B cell (primary cell): ENCODE measurements around the gene CYS1. TPM values are rescaled to one million over a fixed set of nuclear protein-coding genes. Genes with fewer than 3 reads are reported as not detected.

ENCODE experiments used
- ATAC-seq: fragments of 200-7000 bp; cut with Tn5 transposase; one replicate; pipeline ENCODE4 v1.10.0; 2021; ENCODE audit warnings: low read depth, mild to moderate bottlenecking, moderate number of reproducible peaks, moderate library complexity
- CTCF ChIA-PET: fragments of 350-600 bp; sonication (Branson Sonifier 250); formaldehyde crosslinking; loops from one replicate; lab custom pipeline; 2021; ENCODE audit warnings: antibody characterized with exemption, inconsistent platforms; lab: Charles Lee
- POLR2A ChIA-PET: fragments of 350-600 bp; sonication (Branson Sonifier 250); formaldehyde crosslinking; loops from one replicate; lab custom pipeline; 2021; ENCODE audit warnings: antibody characterized with exemption; lab: Charles Lee
- DNase-seq: peaks from one replicate; pipeline ENCODE4 v3.0.0; 2013
- H2AFZ ChIP-seq: 2 replicates; pipeline ENCODE4 v1.6.1; 2012; ENCODE audit warnings: mild to moderate bottlenecking, low read depth, low read length; ENCODE audit not compliant: insufficient read depth, poor library complexity, severe bottlenecking
- H3K27ac ChIP-seq, 2 donors: 1 replicate in 1 of 2; 2 replicates in 1 of 2; pipeline ENCODE4 v1.5.1; 2012 to 2013; ENCODE audit warnings: low read length in 2 of 2, mild to moderate bottlenecking in 2 of 2, moderate library complexity in 1 of 2
- H3K27me3 ChIP-seq, 4 experiments: fragments of 200-600 bp in 1 of 4; sonication (generic) in 1 of 4; replicated peaks in 1 of 4; 1 replicate in 2 of 4; 2 replicates in 2 of 4; pipeline versions ENCODE4 v1.6.1 to v1.7.0; 2013 to 2016; ENCODE audit warnings: low read length in 3 of 4, mild to moderate bottlenecking in 2 of 4, mixed read lengths in 1 of 4, moderate library complexity in 1 of 4; ENCODE audit not compliant: insufficient read depth in 4 of 4, control insufficient read depth in 3 of 4; ENCODE audit errors: control extremely low read depth in 1 of 4
- H3K36me3 ChIP-seq, 2 experiments: replicated peaks in 1 of 2; 1 replicate in 1 of 2; 2 replicates in 1 of 2; pipeline versions ENCODE4 v1.6.1 to v1.7.1; 2013; ENCODE audit warnings: low read length in 1 of 2; ENCODE audit not compliant: insufficient read depth in 2 of 2, control insufficient read depth in 1 of 2; ENCODE audit errors: control extremely low read depth in 1 of 2, extremely low read depth in 1 of 2
- H3K4me1 ChIP-seq, 2 donors: fragments of 200-600 bp in 1 of 2; sonication (generic) in 1 of 2; 1 replicate in 1 of 2; 2 replicates in 1 of 2; pipeline versions ENCODE4 v1.5.1 to v1.6.1; 2013 to 2017; ENCODE audit warnings: low read length in 2 of 2; ENCODE audit not compliant: control insufficient read depth in 2 of 2, insufficient read depth in 2 of 2
- H3K4me2 ChIP-seq: replicated peaks from 2 replicates; pipeline ENCODE3; 2012; ENCODE audit warnings: mild to moderate bottlenecking, low read depth, low read length; ENCODE audit not compliant: poor library complexity, severe bottlenecking
- H3K4me3 ChIP-seq, 5 experiments: fragments of 200-600 bp in 1 of 5; sonication (generic) in 1 of 5; 1 replicate in 3 of 5; 2 replicates in 2 of 5; pipeline versions ENCODE4 v1.5.1 to v1.7.0; 2011 to 2016; ENCODE audit warnings: low read length in 4 of 5, mild to moderate bottlenecking in 4 of 5, low read depth in 2 of 5, control low read depth in 1 of 5, moderate library complexity in 1 of 5; ENCODE audit not compliant: insufficient read depth in 1 of 5; ENCODE audit errors: control extremely low read depth in 1 of 5, extremely low read depth in 1 of 5
- H3K79me2 ChIP-seq: fragments of 200-600 bp; sonication (generic); one replicate; pipeline ENCODE4 v1.6.0; 2016; ENCODE audit warnings: low read length; ENCODE audit not compliant: control insufficient read depth, insufficient read depth
- H3K9ac ChIP-seq: fragments of 200-600 bp; sonication (generic); 2 replicates; pipeline ENCODE4 v1.6.1; 2017; ENCODE audit warnings: mild to moderate bottlenecking, low read length, moderate library complexity
- H3K9me3 ChIP-seq, 3 donors: one replicate each; pipeline versions ENCODE4 v1.6.1 to v1.7.1; 2013; ENCODE audit warnings: low read length in 2 of 3; ENCODE audit not compliant: control insufficient read depth in 2 of 3, insufficient read depth in 1 of 3; ENCODE audit errors: control extremely low read depth in 1 of 3
- H4K20me1 ChIP-seq: 2 replicates; pipeline ENCODE4 v1.6.0; 2012; ENCODE audit warnings: mild to moderate bottlenecking, low read length; ENCODE audit not compliant: insufficient read depth, control insufficient read depth, poor library complexity, severe bottlenecking
- H3K27ac Mint-ChIP-seq: one replicate; pipeline ENCODE4 v1.8.0; 2021; ENCODE audit warnings: mixed read lengths
- H3K27me3 Mint-ChIP-seq: one replicate; pipeline ENCODE4 v1.8.0; 2021; ENCODE audit warnings: mixed read lengths
- H3K4me1 Mint-ChIP-seq: one replicate; pipeline ENCODE4 v1.8.0; 2021; ENCODE audit warnings: mixed read lengths
- H3K4me3 Mint-ChIP-seq: one replicate; pipeline ENCODE4 v1.8.0; 2021; ENCODE audit warnings: mixed read lengths
- H3K9me3 Mint-ChIP-seq: one replicate; pipeline ENCODE4 v1.8.0; 2022; ENCODE audit warnings: mixed read lengths; ENCODE audit not compliant: insufficient read depth
- CTCF ChIP-seq: fragments of 200-600 bp; IDR thresholded peaks from one replicate; pipeline ENCODE4 v1.8.0; 2022; ENCODE audit warnings: antibody characterized with exemption, mild to moderate bottlenecking
- EZH2 ChIP-seq: IDR thresholded peaks from 2 replicates; pipeline ENCODE4 v1.6.1; 2012; ENCODE audit warnings: borderline replicate concordance, low read depth, mild to moderate bottlenecking, moderate library complexity, low read length; ENCODE audit not compliant: insufficient read depth, poor library complexity, severe bottlenecking
- WGBS: methylation state at CpG from one replicate; pipeline ENCODE4 v1.1.5; 2013; ENCODE audit warnings: missing lambda C conversion rate; ENCODE audit not compliant: insufficient coverage; 5-methylcytosine and 5-hydroxymethylcytosine counted together
- intact Hi-C: fragments of 100-400 bp; cut with micrococcal nuclease; formaldehyde crosslinking; loops from one replicate; pipeline ENCODE4 v1.10.0; 2022
- polyA plus RNA-seq: library from polyadenylated mRNA; depleted of rRNA; stranded (reverse); fragments of >200 nt; gene quantifications from 2 replicates; pipeline ENCODE4 v1.2.3, GENCODE V29; 2012
- total RNA-seq, 2 donors: library from RNA; stranded (reverse); fragments of 120-200 nt in 1 of 2; gene quantifications; 1 replicate in 1 of 2; 2 replicates in 1 of 2; pipeline versions ENCODE4 v1.2.3 to v1.2.4, GENCODE V29; 2013 to 2022

Gene CYS1
- total and polyA plus RNA-seq, 2 donors (not counting 1 experiment from before 2014, with no cell fraction given) = not detected

- H2AFZ ChIP-seq = no peak overlapping the region
- Mint-ChIP-seq H3K27ac (no peak overlapping the region), H3K4me3 (peak overlapping the region; percentile 82), H3K9me3 (no peaks in the 10 kb centered on the region), H3K27me3 (no peaks in the 10 kb centered on the region), H3K4me1 (peaks cover 55% of the 10 kb centered on the region)
- CTCF ChIA-PET = interaction anchor here (0.9 to 6.9 kb wide), 3 partner anchors 12 to 45 kb away, joined by 3 to 59 read pairs (median 31); no protein-coding TSS in a partner anchor
- peaks cover 52 to 70% of the 10 kb centered on the region in 2 donors for H3K4me1 ChIP-seq
- peak overlapping the region; percentile 83 for H3K4me2 ChIP-seq
- WGBS = 89% methylated on average over 8 of the region's 9 CpGs
- H3K9me3 ChIP-seq = no peaks in the 10 kb centered on the region
- peak overlapping the region in 3 of 5 experiments; percentile 59 to 76 (median 71) for H3K4me3 ChIP-seq
- TF ChIP-seq CTCF = no peak
- no peak for TF ChIP-seq EZH2
- DNase-seq (no peak), ATAC-seq (no peak)
- intact Hi-C loops = no loop called here
- H3K9ac ChIP-seq = peak overlapping the region; percentile 82
- H3K27me3 ChIP-seq = no peaks in the 10 kb centered on the region
- POLR2A ChIA-PET = interaction anchor here (2.2 kb wide), 1 partner anchor 14 kb away, joined by 16 read pairs; the partner anchor contains the start of gene KLF11
- no peaks in the 10 kb centered on the region for H4K20me1 ChIP-seq
- peaks cover 9% of the 10 kb centered on the region for H3K79me2 ChIP-seq
- peak overlapping the region in 1 of 2 donors; percentile 96 for H3K27ac ChIP-seq
- no peaks in the 10 kb centered on the region for H3K36me3 ChIP-seq
Measured at GRCh38 chr2:10030311-10030736, 49.9 kb downstream of the CYS1 start.

- H3K27ac ChIP-seq = peak overlapping the region; percentile 75 to 96
- POLR2A ChIA-PET = interaction anchor here (2.2 kb wide), 1 partner anchor 14 kb away, joined by 16 read pairs; the partner anchor contains the start of gene KLF11
Measured at GRCh38 chr2:10029875-10030223, 50.4 kb downstream of the CYS1 start.

More at GRCh38 chr2:10029875-10030223, 50.4 kb downstream of the CYS1 start:
- H3K4me1 ChIP-seq = peaks cover 47 to 65% of the 10 kb centered on the region in 2 donors
- no peak overlapping the region for H2AFZ ChIP-seq
- peaks cover 9% of the 10 kb centered on the region for H3K79me2 ChIP-seq
- H3K27ac Mint-ChIP-seq = peak overlapping the region; percentile 86
- ATAC-seq (no peak), DNase-seq (no peak)
- H3K27me3 Mint-ChIP-seq = no peaks in the 10 kb centered on the region
- peak overlapping the region; percentile 82 for H3K9ac ChIP-seq
- CTCF ChIA-PET = interaction anchor here (1.2 to 6.9 kb wide), 4 partner anchors 18 to 216 kb away, joined by 4 to 59 read pairs (median 18); no protein-coding TSS in a partner anchor
- H3K4me2 ChIP-seq = peak overlapping the region; percentile 83
- no peaks in the 10 kb centered on the region for H3K9me3 Mint-ChIP-seq
- H3K9me3 ChIP-seq = no peaks in the 10 kb centered on the region
- no peaks in the 10 kb centered on the region for H4K20me1 ChIP-seq
- H3K4me1 Mint-ChIP-seq = peaks cover 51% of the 10 kb centered on the region
- no peaks in the 10 kb centered on the region for H3K36me3 ChIP-seq
- 97% methylated on average over 4 of the region's 7 CpGs for WGBS
- H3K27me3 ChIP-seq = no peaks in the 10 kb centered on the region
- TF ChIP-seq CTCF = no peak
- no peak for TF ChIP-seq EZH2
- intact Hi-C loops = loop anchor here (1.0 kb wide), 2 partner anchors 13 to 46 kb away; partner anchors contain the start of gene KLF11
- peak overlapping the region; percentile 82 for H3K4me3 Mint-ChIP-seq
- H3K4me3 ChIP-seq = peak overlapping the region in 4 of 5 experiments; percentile 37 to 76 (median 65)
